Right renal cortex interstitium (tissue), 3 donors: ENCODE measurements around the gene INTS6. TPM values are rescaled to one million over a fixed set of nuclear protein-coding genes. Genes with fewer than 3 reads are reported as not detected.

Source experiments
- DNase-seq, 3 donors: peaks; one replicate each; pipeline ENCODE4 v3.0.0-alpha.2; 2013; ENCODE audit warnings: low read depth in 3 of 3, low spot score in 2 of 3
- polyA plus RNA-seq, 3 donors: library from polyadenylated mRNA; unstranded; fragments of 120-200 nt; gene quantifications; one replicate each; pipeline ENCODE4 v1.2.1, GENCODE V29; 2013; ENCODE audit not compliant: insufficient read length in 3 of 3

INTS6 gene
- polyA plus RNA-seq, 3 donors, result 36.0 to 41.4 (median 41.1) TPM

DNA sequence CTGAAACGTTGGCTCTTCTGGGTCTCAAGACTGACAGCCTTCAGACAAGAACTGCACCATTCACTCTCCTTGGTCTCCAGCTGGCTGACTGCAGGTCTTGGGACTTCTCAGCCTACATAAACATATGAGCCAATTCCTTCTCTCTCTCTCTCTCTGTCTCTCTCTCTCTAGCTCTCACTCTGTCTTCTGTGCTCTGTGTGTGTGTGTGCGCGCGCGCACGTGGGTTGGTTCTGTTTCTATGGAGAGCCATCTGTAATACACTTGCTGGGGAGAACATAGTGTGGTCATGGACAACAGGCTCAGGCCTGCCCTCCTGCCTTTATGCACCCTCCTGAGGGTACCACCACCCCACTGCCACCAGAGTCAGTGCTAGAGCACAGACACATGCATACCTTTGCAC lies 127.0 kb downstream of the INTS6 start:
- DNase-seq, result no peak

DNA sequence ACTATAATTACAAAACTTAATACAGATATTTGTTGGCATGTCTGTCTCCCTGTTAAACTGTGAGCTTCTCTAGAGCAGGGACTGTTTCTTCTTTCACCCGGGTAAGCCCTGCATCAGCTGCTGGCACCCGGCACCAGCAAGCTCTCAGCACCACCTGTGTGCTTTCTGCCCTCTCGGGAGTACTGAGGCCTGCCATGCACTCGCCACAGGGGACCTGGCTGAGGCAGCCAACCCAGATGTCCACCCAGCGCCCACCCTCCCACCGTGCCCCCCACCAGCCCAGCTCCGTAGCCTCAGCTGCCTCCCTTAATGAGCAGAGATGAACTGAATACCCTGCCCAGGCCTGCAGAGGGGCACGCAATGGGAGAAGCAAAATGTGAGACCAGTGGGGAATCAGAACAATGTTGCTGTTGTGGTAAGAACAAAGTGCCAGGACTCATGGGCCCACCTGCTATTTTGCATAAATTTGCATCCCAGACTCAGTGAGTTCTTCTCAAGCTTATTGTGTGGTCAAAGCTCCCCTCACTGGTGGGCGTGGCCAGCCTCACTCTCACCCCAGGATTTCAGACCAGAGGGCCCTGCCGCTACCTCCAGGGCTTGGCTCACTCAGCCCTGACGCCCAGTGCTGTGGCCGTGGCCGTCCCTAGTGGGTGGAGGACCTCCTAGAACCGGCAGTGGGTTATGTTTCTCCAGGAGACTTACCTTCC lies 128.0 kb downstream of the INTS6 start:
- DNase-seq, result no peak

DNA sequence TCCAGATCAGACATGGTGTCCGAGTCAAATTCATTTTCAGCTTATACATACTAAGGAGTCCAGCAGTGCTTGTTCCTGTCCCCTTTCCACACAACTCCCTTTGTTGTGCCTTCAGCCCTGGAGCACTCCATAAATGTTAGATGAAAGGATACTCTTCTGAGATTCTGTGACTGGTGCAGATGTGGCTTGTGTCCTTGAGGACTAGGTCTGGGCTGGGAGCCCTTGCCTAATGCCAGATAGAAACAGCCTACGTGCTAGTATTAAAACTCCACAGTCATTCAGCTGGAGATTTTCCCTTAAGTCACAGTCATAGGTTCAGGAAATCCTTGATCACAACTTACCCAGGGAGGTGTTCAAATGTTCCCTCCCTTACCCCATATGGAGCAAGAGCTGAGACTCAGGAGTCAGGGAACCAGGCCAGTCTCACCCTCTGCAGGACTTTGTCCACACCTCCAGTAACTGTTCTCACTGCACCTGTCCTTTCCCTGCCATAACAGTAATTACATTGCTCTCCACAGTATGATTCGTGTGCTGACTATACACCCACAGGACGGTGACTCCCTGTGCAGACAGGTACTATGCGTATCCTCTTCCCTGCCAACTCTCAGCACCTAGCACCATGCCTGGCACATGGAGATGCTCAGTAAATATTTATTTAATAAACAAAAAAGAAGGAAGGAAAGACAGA lies 128.9 kb downstream of the INTS6 start:
- DNase-seq, result no peak

DNA sequence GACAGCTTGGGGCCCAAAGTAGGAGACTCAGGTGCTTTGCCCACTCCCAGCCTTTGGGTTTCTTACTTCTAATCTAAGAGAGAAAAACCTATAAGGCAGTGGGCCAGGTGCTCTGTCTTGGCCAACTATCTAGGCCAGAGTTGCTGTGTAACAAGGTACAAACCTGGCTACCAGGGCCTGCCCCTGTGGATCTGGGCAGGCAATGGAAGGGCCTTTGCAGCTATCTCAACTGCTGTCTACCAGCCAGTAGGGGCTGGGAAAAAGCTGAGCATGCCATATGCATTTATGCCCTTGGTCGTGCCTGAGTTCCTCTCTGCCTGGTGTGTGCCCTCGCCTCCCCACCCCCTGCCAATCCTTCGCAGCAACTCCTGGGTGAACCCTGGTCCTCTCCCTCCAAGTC lies 130.0 kb downstream of the INTS6 start:
- DNase-seq, result no peak

DNA sequence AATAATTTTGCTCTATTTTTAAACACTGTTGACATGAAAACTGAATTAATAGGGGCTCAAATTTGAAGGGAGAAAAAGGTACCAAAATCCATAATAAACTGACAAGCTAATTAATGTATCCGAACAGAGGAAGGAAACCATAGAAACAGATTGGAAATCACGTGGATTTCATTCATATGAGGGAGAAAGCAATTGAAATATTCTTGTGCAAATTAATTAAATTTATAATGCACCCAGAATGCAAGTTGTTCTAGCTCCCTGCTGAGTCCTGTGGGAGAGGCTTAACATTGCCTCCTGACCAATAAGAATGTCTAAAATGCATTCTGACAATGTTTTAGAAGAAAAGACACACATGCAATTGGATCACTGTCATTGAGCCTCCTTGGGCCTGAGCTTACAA lies 131.0 kb downstream of the INTS6 start:
- no peak for DNase-seq

DNA sequence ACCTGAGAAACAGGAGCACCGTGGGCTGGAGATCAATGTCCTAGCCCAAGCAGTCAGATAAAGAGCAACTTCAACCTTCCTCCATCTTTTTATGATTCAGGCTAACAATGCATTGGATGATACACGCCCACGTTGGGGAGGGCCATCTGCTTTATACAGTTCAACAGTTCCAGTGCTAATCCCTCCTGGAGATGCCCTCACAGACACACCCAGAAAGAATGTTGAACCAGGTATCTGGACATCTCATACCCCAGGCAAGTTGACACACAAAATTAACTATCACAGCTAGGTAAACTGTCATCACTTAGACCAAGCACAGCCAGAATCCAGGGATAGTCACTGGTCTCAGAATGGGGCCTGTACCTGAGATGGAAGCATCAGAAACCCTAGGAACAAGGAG lies 134.0 kb downstream of the INTS6 start:
- DNase-seq, result no peak

DNA sequence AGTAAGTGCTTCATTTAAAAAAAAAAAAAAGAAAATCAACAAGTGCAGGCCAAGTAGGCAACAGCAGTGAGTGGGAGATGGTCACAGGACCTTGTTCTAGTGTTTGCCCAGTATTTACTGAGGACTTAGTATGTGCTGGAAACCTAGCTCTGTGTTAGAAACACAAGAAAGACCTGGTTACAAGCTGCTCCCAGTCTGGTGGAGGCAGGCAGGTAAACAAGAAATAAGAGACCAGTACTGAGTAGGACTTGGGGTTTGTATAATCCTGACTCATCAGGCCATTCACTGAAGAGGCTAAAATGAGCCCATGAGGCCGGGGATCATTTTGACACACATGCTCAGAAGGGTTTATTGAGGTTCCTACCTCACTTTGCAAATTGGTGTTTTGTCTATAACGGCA lies 134.8 kb downstream of the INTS6 start:
- DNase-seq, result no peak

DNA sequence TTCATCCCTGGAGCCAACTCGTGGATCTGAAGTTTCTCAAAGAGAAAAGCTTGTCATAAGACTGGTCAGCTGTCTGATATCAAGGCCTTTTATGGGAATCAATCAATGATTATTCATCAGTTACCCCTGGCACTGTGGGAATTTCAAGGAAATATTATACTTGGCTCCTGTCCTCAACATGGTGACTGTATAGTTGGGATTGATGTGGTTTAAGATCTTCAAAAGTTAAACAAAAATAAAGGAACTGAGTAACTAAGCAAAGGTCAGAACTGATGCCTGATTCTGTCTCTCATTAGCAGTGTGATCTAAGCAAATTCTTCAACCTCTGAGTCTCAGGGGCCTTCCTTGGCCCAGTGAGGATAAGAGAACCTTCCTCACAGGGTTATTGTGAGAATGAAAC lies 135.6 kb downstream of the INTS6 start:
- no peak for DNase-seq

DNA sequence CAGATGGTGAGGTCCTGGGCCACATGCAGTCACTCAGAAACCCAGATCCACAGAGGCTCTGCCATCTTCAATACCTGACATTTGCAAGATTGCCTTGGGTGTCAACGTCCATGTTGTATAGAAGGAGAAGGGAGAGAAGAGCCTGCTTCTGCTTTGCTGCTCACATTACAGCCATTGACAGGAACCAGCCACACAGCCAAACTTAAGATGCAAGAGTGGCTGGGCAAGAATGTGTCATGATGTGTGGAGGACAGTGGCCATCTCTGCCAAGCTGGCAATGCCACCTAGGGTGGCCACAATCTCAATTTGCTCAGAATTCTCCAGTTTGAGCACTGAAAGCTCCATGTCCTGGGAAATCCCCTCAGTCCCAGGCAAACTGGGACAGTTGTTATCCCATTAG lies 139.2 kb downstream of the INTS6 start:
- DNase-seq, result no peak

DNA sequence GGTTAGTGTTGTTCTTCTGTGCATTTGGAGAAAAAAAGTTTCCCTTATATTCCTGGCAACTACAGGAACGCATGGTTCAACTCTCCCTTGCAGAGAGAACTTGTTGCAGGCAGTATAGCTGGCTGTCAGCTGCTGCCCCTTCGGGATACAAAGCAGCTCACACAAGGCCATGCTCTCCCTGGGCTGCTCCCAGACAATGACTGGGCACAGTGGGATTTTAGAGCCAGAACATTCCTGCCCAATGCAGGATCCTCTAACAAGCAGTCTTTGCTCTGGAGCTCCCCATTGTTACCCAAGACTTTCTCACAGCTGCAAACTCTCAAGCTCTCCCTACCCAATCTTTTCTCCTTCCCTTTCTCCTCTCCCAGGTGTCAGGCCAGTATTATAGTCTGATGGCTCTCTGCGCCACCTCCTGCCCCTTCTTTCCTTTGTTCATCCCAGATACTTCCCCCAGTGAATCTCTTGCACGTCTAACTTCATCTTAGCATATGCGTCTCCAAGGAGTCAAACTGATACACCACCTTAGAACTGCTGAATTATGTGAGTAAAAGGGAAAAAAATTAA lies 140.8 kb downstream of the INTS6 start:
- no peak for DNase-seq

Other genes with a start within 250 kb of the INTS6 start
- gene FAM124A, start 230.6 kb downstream of the INTS6 start, polyA plus RNA-seq, result 1 to 10 TPM; 4.4 to 4.6 (median 4.5) TPM
- under 1 TPM; 0.19 to 0.31 (median 0.20) TPM for gene SERPINE3, start 113.3 kb downstream of the INTS6 start, polyA plus RNA-seq
- gene WDFY2, start 131.4 kb upstream of the INTS6 start, polyA plus RNA-seq, result 10 to 100 TPM in 2 of 3 donors, 1 to 10 TPM in 1; 9.6 to 13.2 (median 11.7) TPM